Measurements from ENCODE around the gene RAD50.

GRCh38 chr5:132589467-132589866 lies 32.7 kb downstream of the RAD50 start:
- TF ChIP-seq, protein P1, sequence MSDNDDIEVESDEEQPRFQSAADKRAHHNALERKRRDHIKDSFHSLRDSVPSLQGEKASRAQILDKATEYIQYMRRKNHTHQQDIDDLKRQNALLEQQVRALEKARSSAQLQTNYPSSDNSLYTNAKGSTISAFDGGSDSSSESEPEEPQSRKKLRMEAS (IDR thresholded peaks at IDR 0.05; ENCODE audit: low read depth, low read length): no peak
- TF ChIP-seq, protein P2, sequence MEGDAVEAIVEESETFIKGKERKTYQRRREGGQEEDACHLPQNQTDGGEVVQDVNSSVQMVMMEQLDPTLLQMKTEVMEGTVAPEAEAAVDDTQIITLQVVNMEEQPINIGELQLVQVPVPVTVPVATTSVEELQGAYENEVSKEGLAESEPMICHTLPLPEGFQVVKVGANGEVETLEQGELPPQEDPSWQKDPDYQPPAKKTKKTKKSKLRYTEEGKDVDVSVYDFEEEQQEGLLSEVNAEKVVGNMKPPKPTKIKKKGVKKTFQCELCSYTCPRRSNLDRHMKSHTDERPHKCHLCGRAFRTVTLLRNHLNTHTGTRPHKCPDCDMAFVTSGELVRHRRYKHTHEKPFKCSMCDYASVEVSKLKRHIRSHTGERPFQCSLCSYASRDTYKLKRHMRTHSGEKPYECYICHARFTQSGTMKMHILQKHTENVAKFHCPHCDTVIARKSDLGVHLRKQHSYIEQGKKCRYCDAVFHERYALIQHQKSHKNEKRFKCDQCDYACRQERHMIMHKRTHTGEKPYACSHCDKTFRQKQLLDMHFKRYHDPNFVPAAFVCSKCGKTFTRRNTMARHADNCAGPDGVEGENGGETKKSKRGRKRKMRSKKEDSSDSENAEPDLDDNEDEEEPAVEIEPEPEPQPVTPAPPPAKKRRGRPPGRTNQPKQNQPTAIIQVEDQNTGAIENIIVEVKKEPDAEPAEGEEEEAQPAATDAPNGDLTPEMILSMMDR (IDR thresholded peaks at IDR 0.05; ENCODE audit: low read depth, low read length): no peak
- TF ChIP-seq POLR2A (IDR thresholded peaks at IDR 0.05; ENCODE audit: extremely low read depth, insufficient read length): no peak

Measured in NB4 (cell line).